Measurements from ENCODE around the gene ABCD2. TPM values are rescaled to one million over a fixed set of nuclear protein-coding genes. Genes with fewer than 3 reads are reported as not detected.

ABCD2 gene
- total and polyA plus RNA-seq, 2 of the 4 experiments (the other 2 are of a cell fraction), result not detected

GRCh38 chr12:39626033-39626814, 6.6 kb upstream of the ABCD2 start:
- Histone ChIP-seq H3K4me1 (ENCODE audit: control insufficient read depth, insufficient read depth, low read length) (no peaks in the 10 kb centered on the region), H2AK5ac (ENCODE audit: low read depth, low read length) (no peak overlapping the region), H3K9me3 (ENCODE audit: control insufficient read depth, insufficient read depth, low read length) (no peaks in the 10 kb centered on the region), H3K18ac (ENCODE audit: low read depth, low read length) (no peak overlapping the region), H3K4me3 (ENCODE audit: insufficient read depth, low read depth, low read length) (no peak overlapping the region), H3K23ac (ENCODE audit: low read depth, low read length) (no peak overlapping the region), H4K5ac (ENCODE audit: low read depth, low read length) (no peak overlapping the region), H3K27ac (ENCODE audit: insufficient read depth, low read length) (no peak overlapping the region), H2AK9ac (replicated peaks; ENCODE audit: low read depth, low read length, poor library complexity) (no peak overlapping the region), H3K79me1 (ENCODE audit: low read depth in 1 of 2, low read length in 2 of 2) (no peaks in the 10 kb centered on the region), H2BK5ac (ENCODE audit: low read depth, low read length, poor library complexity, severe bottlenecking) (no peak overlapping the region), H3K9ac (ENCODE audit: low read depth, low read length) (no peak overlapping the region), H2BK120ac (ENCODE audit: low read depth, low read length) (no peak overlapping the region), H4K8ac (ENCODE audit: low read depth in 2 of 2, low read length in 2 of 2) (no peak overlapping the region), H4K91ac (ENCODE audit: insufficient read depth, low read depth, low read length) (no peak overlapping the region), H2AFZ (replicated peaks; ENCODE audit: low read length, poor library complexity) (no peak overlapping the region), H4K20me1 (ENCODE audit: insufficient read depth, low read length) (no peaks in the 10 kb centered on the region), H3K9me1 (ENCODE audit: insufficient read depth, low read length) (no peaks in the 10 kb centered on the region), H2BK20ac (ENCODE audit: low read depth, low read length) (no peak overlapping the region), H3K56ac (ENCODE audit: extremely low read depth, insufficient read depth, low read length) (no peak overlapping the region), H3K27me3 (ENCODE audit: control insufficient read depth, insufficient read depth, low read length) (no peaks in the 10 kb centered on the region), H3K4ac (ENCODE audit: low read depth, low read length) (no peak overlapping the region), H3K36me3 (ENCODE audit: control insufficient read depth, insufficient read depth, low read length) (no peaks in the 10 kb centered on the region), H3K4me2 (ENCODE audit: low read depth, low read length) (no peak overlapping the region), H2BK15ac (ENCODE audit: low read depth, low read length) (no peak overlapping the region), H3K14ac (replicated peaks; ENCODE audit: low read depth, low read length) (no peak overlapping the region)
- ChIA-PET CTCF (no interaction called here), POLR2A (ENCODE audit: unreplicated experiment) (no interaction called here)
- intact Hi-C loops (cut with micrococcal nuclease), result loop anchor here (10.0 kb wide), 1 partner anchor 301 kb away; no protein-coding TSS in a partner anchor
- WGBS, 2 experiments (ENCODE audit: extremely low coverage in 2 of 2, insufficient read length in 1 of 2), result no CpG with 5 or more reads among the region's 20 CpGs
- DNase-seq (no peak), ATAC-seq (ENCODE audit: low read depth) (no peak)
- TF ChIP-seq RCOR1 (IDR thresholded peaks at IDR 0.05; ENCODE audit: insufficient replicate concordance, low read length), result no peak
- no peak for TF ChIP-seq CTCF (conservative IDR thresholded peaks at IDR 0.05; ENCODE audit: low read depth, low read length)
- no peak for TF ChIP-seq RAD21 (IDR thresholded peaks at IDR 0.05; ENCODE audit: low read length)
- TF ChIP-seq BHLHE40 (IDR thresholded peaks at IDR 0.05; ENCODE audit: low read depth, low read length), result no peak
- no peak for TF ChIP-seq SMC3 (IDR thresholded peaks at IDR 0.05; ENCODE audit: low read depth, low read length)
- no peak for TF ChIP-seq NFE2L2 (IDR thresholded peaks at IDR 0.05; ENCODE audit: low read depth, low read length)
- TF ChIP-seq POLR2A (IDR thresholded peaks at IDR 0.05; ENCODE audit: low read depth, low read length), result no peak
- TF ChIP-seq MAZ (IDR thresholded peaks at IDR 0.05; ENCODE audit: borderline replicate concordance, low read depth, low read length), result no peak
- no peak for TF ChIP-seq ELK1 (IDR thresholded peaks at IDR 0.05; ENCODE audit: borderline replicate concordance, low read depth, low read length)
- no peak for TF ChIP-seq CEBPB (IDR thresholded peaks at IDR 0.05; ENCODE audit: low read depth, low read length)
- TF ChIP-seq RFX5 (IDR thresholded peaks at IDR 0.05; ENCODE audit: low read depth, low read length), result no peak
- TF ChIP-seq USF2 (IDR thresholded peaks at IDR 0.05; ENCODE audit: low read depth, low read length), result no peak
- TF ChIP-seq MXI1 (IDR thresholded peaks at IDR 0.05; ENCODE audit: borderline replicate concordance, low read depth, low read length), result no peak
- TF ChIP-seq MAFK (IDR thresholded peaks at IDR 0.05; ENCODE audit: low read depth, low read length), result no peak
- TF ChIP-seq FOS (IDR thresholded peaks at IDR 0.05; ENCODE audit: low read depth, low read length), result no peak
- no peak for TF ChIP-seq CHD1 (IDR thresholded peaks at IDR 0.05; ENCODE audit: low read depth, low read length)
- no TSS peak for BruUV-seq (replicated peaks)
- in situ Hi-C loops (cut with MboI; ENCODE audit: low sequenced_read_pairs), result no loop called here
- dilution Hi-C loops (cut with HindIII; ENCODE audit: low sequenced_read_pairs, unreplicated experiment), result no loop called here
